Cardiac fibroblast (primary cell): ENCODE data around the gene CTCFL.

Source experiments
- DNase-seq, 2 donors: peaks; one replicate each; pipeline versions ENCODE4 v3.0.0 to v3.0.0-alpha.2; 2010; ENCODE audit warnings: low read depth in 2 of 2
- H3K4me3 ChIP-seq, 2 donors: replicated peaks in 1 of 2; 1 replicate in 1 of 2; 2 replicates in 1 of 2; pipeline ENCODE4 v1.5.1; 2011; ENCODE audit warnings: low read depth in 2 of 2, low read length in 2 of 2, mild to moderate bottlenecking in 2 of 2, moderate library complexity in 1 of 2
- TF ChIP-seq, protein P1 (sequence below): IDR thresholded peaks from one replicate; pipeline ENCODE4 v1.5.1; 2011; ENCODE audit warnings: low read depth, mild to moderate bottlenecking, low read length, inconsistent platforms

Gene CTCFL

DNA sequence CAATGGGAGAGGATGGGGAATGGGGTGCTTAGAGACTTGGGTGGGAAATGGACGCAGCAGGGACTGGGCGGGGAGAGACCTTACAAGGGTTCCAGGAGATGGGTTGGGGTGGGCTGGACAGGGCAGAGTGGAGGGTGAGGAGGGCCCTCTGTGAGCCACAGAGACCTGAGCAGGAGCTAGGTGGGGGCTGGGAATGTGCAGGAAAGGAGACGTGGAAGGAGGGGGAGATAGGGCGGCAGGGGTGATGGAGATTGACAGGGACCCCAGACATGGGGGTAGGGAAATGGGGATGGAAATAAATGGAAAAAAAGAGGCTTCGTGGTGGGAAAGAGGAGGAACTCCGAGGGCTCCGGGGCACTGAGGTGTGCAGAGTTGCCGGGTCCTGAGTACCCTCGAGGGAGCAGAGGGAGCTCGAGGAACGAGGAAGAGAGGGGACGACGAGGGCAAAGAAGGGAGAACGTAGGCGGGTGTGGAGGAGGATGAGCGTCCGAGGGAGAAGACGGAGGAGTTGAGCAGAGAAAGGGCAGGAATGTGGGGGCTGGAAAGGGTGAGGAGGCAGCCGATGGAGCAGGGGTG, 2.0 kb upstream of the CTCFL start:
- TF ChIP-seq, protein P1, sequence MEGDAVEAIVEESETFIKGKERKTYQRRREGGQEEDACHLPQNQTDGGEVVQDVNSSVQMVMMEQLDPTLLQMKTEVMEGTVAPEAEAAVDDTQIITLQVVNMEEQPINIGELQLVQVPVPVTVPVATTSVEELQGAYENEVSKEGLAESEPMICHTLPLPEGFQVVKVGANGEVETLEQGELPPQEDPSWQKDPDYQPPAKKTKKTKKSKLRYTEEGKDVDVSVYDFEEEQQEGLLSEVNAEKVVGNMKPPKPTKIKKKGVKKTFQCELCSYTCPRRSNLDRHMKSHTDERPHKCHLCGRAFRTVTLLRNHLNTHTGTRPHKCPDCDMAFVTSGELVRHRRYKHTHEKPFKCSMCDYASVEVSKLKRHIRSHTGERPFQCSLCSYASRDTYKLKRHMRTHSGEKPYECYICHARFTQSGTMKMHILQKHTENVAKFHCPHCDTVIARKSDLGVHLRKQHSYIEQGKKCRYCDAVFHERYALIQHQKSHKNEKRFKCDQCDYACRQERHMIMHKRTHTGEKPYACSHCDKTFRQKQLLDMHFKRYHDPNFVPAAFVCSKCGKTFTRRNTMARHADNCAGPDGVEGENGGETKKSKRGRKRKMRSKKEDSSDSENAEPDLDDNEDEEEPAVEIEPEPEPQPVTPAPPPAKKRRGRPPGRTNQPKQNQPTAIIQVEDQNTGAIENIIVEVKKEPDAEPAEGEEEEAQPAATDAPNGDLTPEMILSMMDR, result no peak

DNA sequence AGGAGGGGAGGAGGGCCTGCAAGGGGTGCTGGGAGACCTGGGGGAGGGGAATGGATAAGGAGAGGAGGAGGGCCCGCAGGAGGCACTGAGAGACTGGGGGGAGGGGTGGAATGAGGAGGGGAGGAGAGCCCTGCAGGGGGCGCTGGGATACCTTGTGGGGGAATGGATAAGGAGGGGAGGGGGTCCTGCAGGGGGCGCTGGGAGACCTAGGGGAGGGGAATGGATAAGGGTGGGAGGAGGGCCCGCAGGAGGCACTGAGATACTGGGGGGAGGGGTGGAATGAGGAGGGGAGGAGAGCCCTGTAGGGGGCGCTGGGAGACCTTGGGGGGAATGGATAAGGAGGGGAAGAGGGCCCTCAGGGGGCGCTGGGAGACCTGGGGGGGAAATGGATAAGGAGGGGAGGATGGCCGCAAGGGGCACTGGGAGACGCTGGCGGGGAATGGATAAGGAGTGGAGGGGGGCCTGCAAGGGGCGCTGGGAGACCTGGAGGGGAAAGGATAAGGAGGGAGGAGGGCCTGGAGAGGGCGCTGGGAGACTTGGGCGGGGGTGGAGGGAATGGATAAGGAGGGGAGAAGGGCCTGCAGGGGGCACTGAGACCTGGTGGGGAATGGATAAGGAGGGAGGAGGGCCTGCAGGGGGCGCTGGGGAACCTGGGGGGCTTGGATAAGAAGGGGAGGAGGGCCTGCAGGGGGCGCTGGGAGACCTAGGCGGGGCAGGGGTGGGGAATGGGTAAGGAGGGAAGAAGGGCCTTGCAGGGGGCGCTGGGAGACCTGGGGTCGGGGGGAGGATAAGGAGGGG, 1.3 kb upstream of the CTCFL start:
- TF ChIP-seq, protein P1, result no peak
- DNase-seq, result no peak
- no peak overlapping the region for H3K4me3 ChIP-seq

More for the DNA sequence above, 2.0 kb upstream of the CTCFL start:
- DNase-seq, result no peak
- no peak overlapping the region for H3K4me3 ChIP-seq

DNA sequence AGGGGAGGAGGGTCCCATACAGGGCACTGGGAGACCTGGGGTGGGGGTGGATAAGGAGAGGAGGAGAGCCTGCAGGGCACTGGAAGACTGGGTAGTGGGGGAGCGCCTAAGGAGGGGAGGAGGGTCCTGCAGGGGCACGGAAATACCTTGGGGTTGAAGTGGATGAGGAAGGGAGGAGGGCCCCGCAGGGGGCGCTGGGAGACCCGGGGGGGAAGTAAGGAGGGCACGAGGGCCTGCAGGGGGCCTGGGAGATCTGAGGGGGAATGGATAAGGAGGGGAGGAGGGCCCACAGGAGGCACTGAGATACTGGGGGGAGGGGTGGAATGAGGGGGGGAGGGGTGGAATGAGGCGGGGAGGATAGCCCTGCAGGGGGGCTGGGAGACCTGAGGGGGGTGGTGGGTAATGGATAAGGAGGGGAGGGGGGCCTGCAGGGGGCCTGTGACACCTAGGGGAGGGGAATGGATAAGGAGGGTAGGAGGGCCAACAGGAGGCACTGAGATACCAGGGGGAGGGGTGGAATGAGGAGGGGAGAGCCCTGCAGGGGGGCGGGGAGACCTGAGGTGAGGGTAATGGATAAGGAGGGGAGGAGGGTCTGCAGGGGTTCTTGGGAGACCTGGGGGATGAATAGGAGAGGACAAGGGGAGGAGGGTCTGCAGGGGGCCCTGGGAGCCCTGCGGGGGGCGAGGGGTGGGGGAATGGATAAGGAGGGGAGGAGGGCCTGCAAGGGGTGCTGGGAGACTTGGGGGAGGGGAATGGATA, 567 bp upstream of the CTCFL start:
- DNase-seq, result no peak
- TF ChIP-seq, protein P1, result no peak
- no peak overlapping the region for H3K4me3 ChIP-seq

DNA sequence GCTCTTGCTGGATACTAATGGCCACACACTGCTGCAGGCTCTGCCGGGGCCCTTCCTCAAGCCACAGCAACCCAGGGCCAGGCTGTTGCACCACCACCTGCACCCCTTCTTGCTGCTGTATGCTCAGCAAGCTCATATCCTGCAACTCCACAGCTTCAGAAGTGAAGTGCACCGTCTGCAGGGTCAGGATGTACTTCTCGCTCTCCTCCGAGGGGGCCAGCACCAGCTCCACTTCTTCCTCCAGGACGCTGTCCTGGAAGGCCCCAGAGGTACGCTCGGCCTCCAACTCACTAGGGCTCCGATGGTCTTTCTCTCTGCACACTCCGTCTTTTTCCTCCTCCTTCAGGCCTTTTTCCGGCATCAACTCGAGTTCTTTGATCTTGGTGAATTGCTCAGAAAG, 1.2 kb downstream of the CTCFL start:
- H3K4me3 ChIP-seq, result no peak overlapping the region
- DNase-seq, result no peak
- TF ChIP-seq, protein P1, result no peak

DNA sequence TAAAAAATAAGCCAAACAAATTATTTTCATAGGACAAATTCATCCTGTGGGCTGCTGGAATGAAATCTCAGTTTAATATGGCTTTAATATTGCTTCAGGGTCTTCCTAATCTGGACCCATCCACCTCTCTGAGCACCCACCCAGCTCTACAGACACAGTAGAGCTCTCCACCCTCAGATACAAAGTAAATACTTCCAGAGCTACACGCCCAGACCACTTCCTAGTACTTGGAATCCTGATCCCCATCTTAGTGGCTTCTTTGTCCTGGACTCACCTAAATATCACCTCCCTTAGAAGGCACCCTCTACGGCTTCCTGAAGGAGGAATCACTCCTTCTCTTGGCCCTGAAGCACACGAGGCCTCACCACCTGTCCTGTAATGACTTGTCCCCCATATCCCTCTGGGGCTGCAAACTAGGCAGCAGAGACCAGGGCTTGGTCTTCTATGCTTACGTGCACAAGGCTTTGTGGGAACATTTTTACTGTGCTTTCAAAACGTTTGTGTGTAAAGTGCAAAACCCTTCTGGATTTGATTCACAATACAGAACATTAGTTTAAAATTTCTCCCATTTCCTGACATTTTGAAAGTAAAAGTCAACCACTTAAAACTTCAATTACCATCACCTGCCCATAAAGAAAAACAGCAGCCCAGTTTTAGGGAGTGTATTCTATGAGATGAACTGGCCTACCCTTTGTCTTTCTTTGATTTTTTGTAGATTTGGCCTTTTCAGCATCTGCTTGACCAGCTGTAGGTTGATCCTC, 2.4 kb downstream of the CTCFL start:
- no peak for DNase-seq
- TF ChIP-seq, protein P1, result no peak
- H3K4me3 ChIP-seq, result no peak overlapping the region

DNA sequence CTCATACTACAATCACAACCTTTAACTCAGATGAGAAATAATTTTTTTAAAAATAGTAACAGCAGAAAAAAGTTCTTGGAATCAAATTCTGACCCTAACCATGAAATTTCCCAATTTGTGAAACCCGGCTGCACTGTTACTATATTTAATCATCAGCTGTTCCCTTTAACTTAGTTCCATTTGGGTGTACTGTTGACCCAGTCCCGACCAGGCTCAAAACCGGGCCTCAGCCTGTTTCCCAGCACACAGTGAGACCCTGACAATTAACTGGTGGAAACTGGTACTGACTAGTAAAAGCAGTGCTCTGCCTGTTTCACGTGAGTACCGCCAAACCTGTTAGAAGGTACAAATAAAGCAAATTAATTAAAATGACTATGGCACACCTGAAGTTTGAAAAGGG, 7.0 kb downstream of the CTCFL start:
- DNase-seq, result no peak
- H3K4me3 ChIP-seq, result no peak overlapping the region
- TF ChIP-seq, protein P1, result no peak
